ENCODE results near the gene C4orf54.

C4orf54 gene

GRCh38 chr4:99657798-99658197 is at the start of gene C4orf54:
Gene C4orf54 (minus strand): TSS chr4:99657828. CDS start chr4:99654648, 3,180 bp downstream.
- no peak for DNase-seq (ENCODE audit: low spot score)

DNA sequence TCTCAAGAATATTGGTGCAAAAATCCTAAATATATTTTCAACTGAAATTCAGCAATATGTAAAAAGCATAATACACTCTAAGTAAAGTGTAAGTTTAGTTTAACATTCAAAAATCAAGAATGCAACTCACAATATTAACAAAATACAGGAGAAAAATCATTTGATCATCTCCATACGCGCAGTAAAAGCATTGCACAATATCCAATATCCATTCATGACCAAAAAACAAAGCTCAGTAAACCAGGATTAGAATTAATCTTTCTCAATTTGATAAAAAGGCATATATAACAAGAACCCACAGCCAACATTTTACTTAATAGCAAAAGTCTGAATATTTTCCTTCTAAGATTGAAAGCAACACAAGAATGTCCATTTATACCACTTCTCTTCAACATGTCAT is 48.3 kb upstream of the C4orf54 start:
- DNase-seq (ENCODE audit: low spot score), result no peak

DNA sequence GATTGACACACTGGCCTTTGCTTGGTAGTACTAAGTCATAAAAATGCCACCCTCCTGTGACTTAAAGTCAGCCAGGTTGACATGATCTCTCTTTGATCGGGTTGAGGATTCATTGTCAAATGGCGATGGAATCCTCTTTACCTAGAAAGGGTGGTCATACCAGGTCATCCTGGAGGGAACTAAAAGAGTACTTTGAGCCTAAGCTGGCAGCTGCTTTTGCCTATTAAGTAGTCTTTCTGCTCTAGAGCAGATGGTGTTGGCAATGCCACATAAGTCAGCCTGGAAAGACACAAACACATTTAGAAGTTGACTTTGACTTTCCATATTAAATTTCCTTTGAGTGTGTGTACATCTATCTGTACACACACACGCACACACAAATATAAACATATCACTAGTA is 39.2 kb upstream of the C4orf54 start:
- no peak for DNase-seq (ENCODE audit: low spot score)

DNA sequence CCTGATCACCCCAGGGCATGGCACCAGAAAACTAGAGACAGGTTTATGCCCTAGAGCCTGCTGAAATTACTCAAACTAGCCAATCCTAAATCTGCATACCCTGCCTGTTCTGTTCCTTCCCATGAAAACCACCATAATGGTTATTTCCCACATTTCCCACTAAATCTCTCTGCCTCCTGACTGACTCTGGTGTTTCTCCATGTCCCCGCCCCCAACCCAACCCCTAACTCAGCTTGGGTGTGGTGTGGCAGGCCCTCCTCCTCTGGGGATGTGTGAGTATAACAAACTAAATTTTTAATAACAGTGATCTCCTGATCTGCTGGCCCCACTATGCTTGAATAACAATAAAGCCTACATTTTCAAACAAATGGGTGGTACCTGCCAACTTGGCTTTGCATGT is 35.5 kb upstream of the C4orf54 start:
- DNase-seq (ENCODE audit: low spot score), result no peak

- DNase-seq (ENCODE audit: low spot score), result no peak
Measured at GRCh38 chr4:99690990-99691389, 33.4 kb upstream of the C4orf54 start.

- no peak for DNase-seq (ENCODE audit: low spot score)
Measured at GRCh38 chr4:99690472-99690871, 32.8 kb upstream of the C4orf54 start.

DNA sequence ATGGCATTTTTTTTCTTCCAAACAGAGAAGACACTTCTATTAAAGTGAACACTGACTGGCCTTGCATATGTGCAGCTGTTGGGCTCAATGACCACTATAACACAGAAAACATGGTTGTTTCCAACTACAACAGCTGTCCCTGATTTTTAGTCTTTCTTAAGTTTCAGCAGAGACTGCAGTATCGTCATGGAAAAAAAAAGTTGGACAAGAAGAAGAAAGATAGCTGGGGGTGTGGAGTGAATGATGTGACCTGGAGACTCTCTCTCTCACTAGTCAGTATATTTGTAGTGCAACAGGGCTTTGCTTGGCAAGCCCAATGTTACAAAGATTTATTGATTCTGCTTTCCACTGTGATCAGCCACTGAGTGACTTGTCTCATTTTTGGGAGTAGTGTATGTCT is 29.5 kb upstream of the C4orf54 start:
- DNase-seq (ENCODE audit: low spot score), result no peak

- no peak for DNase-seq (ENCODE audit: low spot score)
Measured at GRCh38 chr4:99685234-99685633, 27.6 kb upstream of the C4orf54 start.

DNA sequence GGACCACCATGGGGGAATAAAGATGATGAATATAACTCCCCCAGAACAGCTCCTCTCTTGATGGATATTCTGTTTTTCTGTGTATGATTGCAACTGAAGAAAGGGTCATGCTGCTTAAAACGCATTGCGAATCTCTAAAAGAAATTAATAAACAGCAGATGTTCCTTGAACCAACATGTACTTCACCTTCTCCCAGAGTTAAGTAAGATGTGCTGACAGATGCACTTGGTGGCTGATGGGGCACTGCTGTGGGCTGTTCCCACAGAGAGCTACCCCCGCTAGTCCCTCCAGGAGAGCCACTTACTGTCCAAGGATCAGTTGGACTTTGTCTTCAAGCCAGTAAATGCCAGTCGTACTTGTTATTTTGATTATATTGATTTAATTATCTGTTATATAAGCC is 26.3 kb upstream of the C4orf54 start:
- DNase-seq (ENCODE audit: low spot score), result no peak

DNA sequence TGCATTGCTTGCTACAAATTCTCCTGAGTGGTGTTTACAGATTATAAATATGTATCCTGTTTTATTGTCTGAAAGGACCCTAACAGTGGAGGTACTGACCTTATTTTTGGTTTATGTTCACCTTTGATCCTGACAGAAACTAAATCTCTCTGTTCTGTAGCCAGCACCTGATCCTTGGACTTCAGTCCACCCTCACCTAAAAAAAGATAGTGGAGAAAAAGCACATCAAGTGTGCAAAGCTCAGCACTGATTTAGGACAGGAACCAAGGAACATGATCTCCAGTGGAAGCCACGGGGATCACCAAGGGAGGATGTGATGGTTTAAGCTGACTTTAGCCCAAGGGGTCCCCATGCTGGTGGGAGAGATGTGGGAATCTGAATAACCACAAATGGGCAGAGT is 22.3 kb upstream of the C4orf54 start:
- no peak for DNase-seq (ENCODE audit: low spot score)

- peak; percentile 10 for DNase-seq (ENCODE audit: low spot score)
Measured at GRCh38 chr4:99679204-99679603, 21.6 kb upstream of the C4orf54 start.

DNA sequence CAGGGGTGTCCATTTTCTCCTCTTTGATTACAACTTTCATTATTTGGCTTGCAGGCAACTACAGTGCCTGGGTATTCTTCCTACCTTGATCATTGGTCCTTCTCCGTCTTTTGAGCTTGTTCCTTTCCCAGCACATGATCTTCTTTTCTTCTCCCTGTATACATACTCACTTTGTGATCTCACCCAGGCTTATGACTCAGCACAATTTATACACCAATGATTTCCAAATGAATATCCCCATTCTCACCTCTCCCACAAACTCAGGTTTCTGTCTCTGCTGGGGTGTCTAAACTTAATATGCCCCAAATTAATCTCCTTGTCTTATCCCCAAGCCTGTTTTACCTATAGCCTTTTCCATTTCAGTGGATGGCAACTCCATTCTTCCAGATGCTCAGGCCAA is 19.5 kb upstream of the C4orf54 start:
- DNase-seq (ENCODE audit: low spot score), result no peak

- DNase-seq (ENCODE audit: low spot score), result no peak
Measured at GRCh38 chr4:99670409-99671073, 12.9 kb upstream of the C4orf54 start.

GRCh38 chr4:99669084-99669483 is 11.5 kb upstream of the C4orf54 start:
- no peak for DNase-seq (ENCODE audit: low spot score)

GRCh38 chr4:99668472-99668871 is 10.8 kb upstream of the C4orf54 start:
- no peak for DNase-seq (ENCODE audit: low spot score)

DNA sequence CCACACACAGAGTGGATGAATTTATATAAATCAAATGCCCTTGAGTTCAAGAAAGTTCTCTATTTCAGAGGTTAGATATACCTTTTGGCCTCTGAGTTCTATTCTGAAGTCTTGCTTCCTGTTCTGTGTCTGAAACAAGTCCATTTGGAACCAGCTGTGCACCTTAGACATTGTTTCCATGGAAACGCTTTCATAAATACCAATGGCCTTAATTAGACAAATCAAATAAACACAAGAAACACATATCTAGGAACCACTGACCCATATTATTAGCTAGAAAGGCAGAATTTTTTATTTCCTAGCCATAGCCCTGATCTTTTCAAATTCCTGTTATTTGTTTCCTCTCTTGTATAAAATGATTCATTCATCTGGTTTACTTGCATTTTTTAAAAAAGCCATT is 8.4 kb upstream of the C4orf54 start:
- DNase-seq (ENCODE audit: low spot score), result no peak

- DNase-seq (ENCODE audit: low spot score), result no peak
Measured at GRCh38 chr4:99664716-99665115, 7.1 kb upstream of the C4orf54 start.

GRCh38 chr4:99661907-99662306 is 4.3 kb upstream of the C4orf54 start:
- DNase-seq (ENCODE audit: low spot score), result no peak

GRCh38 chr4:99658666-99659065 is 1.0 kb upstream of the C4orf54 start:
- DNase-seq (ENCODE audit: low spot score), result no peak

GRCh38 chr4:99655308-99656081 is 2.1 kb downstream of the C4orf54 start:
- DNase-seq (ENCODE audit: low spot score), result no peak

DNA sequence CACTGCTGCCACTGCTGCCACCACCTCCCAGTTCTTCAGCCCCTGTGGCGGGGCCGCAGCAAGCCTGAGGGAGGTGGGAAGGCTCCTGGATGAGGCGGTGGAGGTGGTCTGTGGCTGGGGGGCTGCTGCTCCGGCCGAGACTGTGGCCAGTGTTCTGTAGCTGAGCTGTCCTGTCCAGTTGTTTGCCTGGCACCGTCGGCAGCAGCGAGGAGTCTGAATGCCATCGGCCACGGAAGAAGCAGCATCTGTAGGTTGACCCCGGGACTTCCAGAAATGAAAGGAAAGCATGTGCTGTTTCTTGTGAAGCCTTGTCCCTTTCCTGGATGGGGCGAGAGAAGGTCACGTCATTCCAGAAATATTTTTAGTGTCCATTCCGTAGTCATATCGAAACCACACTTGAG is 3.3 kb downstream of the C4orf54 start:
- DNase-seq (ENCODE audit: low spot score), result no peak

DNA sequence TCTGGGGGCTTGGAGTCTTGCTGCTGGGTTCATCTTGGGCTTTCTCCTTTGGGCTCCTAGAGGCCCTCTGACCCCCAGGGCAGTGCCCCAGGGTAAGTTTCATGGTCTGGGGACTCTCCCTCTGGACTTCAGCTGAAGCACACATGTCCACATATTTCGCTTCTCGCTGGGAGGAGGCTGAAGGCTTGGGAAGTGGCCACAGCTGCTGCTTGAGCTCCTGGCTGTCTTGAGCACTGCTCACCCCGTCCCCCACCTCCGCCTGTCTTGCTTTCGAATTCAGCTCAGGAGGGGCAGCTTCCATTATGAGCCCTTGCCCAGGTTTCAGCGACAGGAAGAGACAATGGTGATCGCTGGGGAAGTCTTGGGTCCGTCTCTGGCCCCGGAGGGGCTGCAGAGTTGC is 3.7 kb downstream of the C4orf54 start:
- DNase-seq (ENCODE audit: low spot score), result no peak

DNA sequence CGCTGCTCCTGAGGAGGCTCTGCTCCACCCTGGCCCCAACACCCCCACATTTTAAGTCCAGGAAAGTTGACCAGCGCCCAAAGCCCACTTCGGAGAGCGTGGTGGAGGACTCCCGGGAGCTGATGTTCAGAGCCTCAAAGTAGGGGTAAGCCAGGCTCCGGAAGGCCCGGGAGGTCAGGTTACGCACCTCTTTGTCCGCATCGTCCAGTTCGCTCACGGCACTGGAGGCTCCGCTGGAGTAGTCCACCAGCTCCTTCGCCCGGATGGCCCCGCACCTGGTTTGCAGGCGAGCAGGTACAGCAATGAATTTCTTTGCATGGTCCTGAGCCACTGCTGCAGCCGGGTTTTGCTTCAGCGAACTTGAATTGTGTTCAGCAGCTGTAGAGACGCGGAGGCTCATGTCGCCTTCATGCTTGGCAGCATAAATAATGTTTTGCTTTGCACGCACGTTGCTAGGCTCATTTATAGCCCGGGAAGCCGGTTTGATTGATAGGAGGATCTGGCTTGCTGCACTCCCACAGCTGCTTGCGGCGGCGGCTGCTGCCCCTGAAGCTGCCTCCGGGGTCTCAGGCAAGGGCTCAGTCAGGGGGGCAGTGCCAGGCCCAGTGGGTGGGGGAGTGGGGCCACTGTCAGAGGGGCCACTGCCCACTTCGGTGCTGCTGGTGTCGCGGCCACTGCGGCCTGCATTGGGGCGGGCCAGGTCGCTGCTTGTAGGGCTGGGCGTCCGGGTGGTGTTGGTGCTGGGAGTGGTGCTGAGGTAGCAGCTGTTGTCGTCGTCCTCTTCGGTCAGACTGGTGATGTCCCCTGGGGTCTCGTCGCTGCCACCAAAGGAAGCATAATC is 4.8 kb downstream of the C4orf54 start:
- no peak for DNase-seq (ENCODE audit: low spot score)
